Keratinocyte (primary cell): Measurements from ENCODE around the gene PTPDC1. TPM values are rescaled to one million over a fixed set of nuclear protein-coding genes. Genes with fewer than 3 reads are reported as not detected.

Experiments used
- DNase-seq: peaks from one replicate; pipeline ENCODE4 v3.0.0-alpha.2; 2011; ENCODE audit warnings: low read depth, missing footprints, low spot score
- FAIRE-seq: peaks from 2 replicates; lab custom pipeline; 2011; peaks lifted over from hg19 to GRCh38; lab: Jason Lieb, UNC
- H2AFZ ChIP-seq: 2 replicates; pipeline ENCODE4 v1.6.0; 2012; ENCODE audit warnings: low read length, control low read depth, inconsistent platforms; ENCODE audit not compliant: control insufficient read depth
- H3K27ac ChIP-seq: 2 replicates; pipeline ENCODE4 v1.5.1; 2011; ENCODE audit warnings: low read length; ENCODE audit not compliant: control insufficient read depth, insufficient read depth
- H3K27me3 ChIP-seq: 3 replicates; pipeline ENCODE4 v1.6.0; 2011; ENCODE audit warnings: low read length; ENCODE audit not compliant: control insufficient read depth, insufficient read depth; ENCODE audit errors: extremely low read depth
- H3K36me3 ChIP-seq, 2 experiments: 2 replicates in 1 of 2; 3 replicates in 1 of 2; pipeline ENCODE4 v1.5.1; 2011; ENCODE audit warnings: low read length in 2 of 2, mild to moderate bottlenecking in 1 of 2; ENCODE audit not compliant: control insufficient read depth in 2 of 2, insufficient read depth in 2 of 2; ENCODE audit errors: extremely low read depth in 1 of 2
- H3K4me1 ChIP-seq: 3 replicates; pipeline ENCODE4 v1.5.1; 2011; ENCODE audit warnings: low read length; ENCODE audit not compliant: control insufficient read depth, insufficient read depth; ENCODE audit errors: extremely low read depth
- H3K4me2 ChIP-seq: 3 replicates; pipeline ENCODE4 v1.6.0; 2011; ENCODE audit warnings: low read depth, low read length; ENCODE audit not compliant: control insufficient read depth, insufficient read depth; ENCODE audit errors: extremely low read depth
- H3K4me3 ChIP-seq, 3 experiments: fragments of 200-600 bp in 1 of 3; sonication (generic) in 1 of 3; 2 replicates in 2 of 3; 3 replicates in 1 of 3; pipeline ENCODE4 v1.5.1; 2011 to 2016; ENCODE audit warnings: low read length in 3 of 3, mild to moderate bottlenecking in 3 of 3, control low read depth in 2 of 3, inconsistent platforms in 1 of 3, low read depth in 1 of 3, mixed read lengths in 1 of 3, mixed run types in 1 of 3, moderate library complexity in 1 of 3; ENCODE audit not compliant: control insufficient read depth in 2 of 3, insufficient read depth in 2 of 3; ENCODE audit errors: extremely low read depth in 1 of 3
- H3K79me2 ChIP-seq: 2 replicates; pipeline ENCODE4 v1.6.0; 2012; ENCODE audit warnings: low read length; ENCODE audit not compliant: control insufficient read depth, insufficient read depth
- H3K9ac ChIP-seq: 3 replicates; pipeline ENCODE4 v1.6.0; 2011; ENCODE audit warnings: low read length; ENCODE audit not compliant: control insufficient read depth, insufficient read depth; ENCODE audit errors: extremely low read depth
- H3K9me1 ChIP-seq: 3 replicates; pipeline ENCODE4 v1.6.0; 2011; ENCODE audit warnings: low read length; ENCODE audit not compliant: control insufficient read depth, insufficient read depth; ENCODE audit errors: extremely low read depth
- H3K9me3 ChIP-seq: 2 replicates; pipeline ENCODE4 v1.5.1; 2012; ENCODE audit warnings: low read depth, low read length; ENCODE audit not compliant: control insufficient read depth
- H4K20me1 ChIP-seq: 3 replicates; pipeline ENCODE4 v1.6.0; 2011; ENCODE audit warnings: low read length; ENCODE audit not compliant: control insufficient read depth, insufficient read depth; ENCODE audit errors: extremely low read depth
- EZH2 ChIP-seq: IDR thresholded peaks from one replicate; pipeline ENCODE4 v1.6.1; 2012; ENCODE audit warnings: inconsistent platforms, mild to moderate bottlenecking, low read length, moderate library complexity
- dilution Hi-C: fragments of 300-500 bp; cut with MboI; formaldehyde crosslinking; loops from one replicate; pipeline ENCODE4 v1.7.0; 2020; ENCODE audit warnings: low sequenced_read_pairs; ENCODE audit not compliant: extremely low pct_ligation_motif_present
- polyA plus RNA-seq, 5 experiments: library from polyadenylated mRNA; depleted of rRNA in 3 of 5; stranded (reverse) in 3 of 5; stranded (forward) in 1 of 5; unstranded in 1 of 5; fragments of >200 nt; gene quantifications; 1 replicate in 1 of 5; 2 replicates in 3 of 5; 3 replicates in 1 of 5; pipeline versions ENCODE4 v1.2.1 to v1.2.3, GENCODE V29; 2011 to 2012; ENCODE audit warnings: missing spikeins in 2 of 5, low read depth in 1 of 5, low replicate concordance in 1 of 5
- TF ChIP-seq, protein P1 (sequence below), 3 experiments: IDR thresholded peaks in 1 of 3; conservative IDR thresholded peaks in 1 of 3; optimal IDR thresholded peaks in 1 of 3; 2 replicates in 2 of 3; 3 replicates in 1 of 3; pipeline versions ENCODE3 to v1.5.1; 2011; ENCODE audit warnings: low read length in 3 of 3, mild to moderate bottlenecking in 3 of 3, moderate library complexity in 2 of 3, control low read depth in 1 of 3, inconsistent platforms in 1 of 3; ENCODE audit not compliant: insufficient read depth in 2 of 3; ENCODE audit errors: extremely low read depth in 1 of 3

Gene PTPDC1
- polyA plus RNA-seq, 1 donor (not counting 4 experiments of a cell fraction or from before 2014, with no cell fraction given), result 8.2 TPM

DNA sequence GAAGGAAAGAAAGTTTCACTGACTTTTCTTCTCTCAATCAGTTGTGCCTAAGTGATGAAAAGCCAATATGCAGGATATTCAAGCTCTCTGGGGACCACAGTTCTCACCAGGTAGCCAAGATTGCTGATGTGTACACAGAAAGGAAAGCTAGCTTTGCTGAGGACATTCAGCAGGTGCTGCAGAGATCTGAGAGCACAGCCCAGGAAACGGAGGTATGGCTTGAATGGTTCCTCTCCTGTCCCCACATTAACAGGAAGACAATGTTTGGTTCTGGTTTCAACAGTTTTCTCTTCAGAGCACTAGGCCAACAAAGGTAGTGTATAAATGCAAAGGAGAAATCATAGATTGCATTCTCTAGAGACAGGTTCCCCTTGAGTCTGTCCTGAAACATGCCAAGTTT lies 69.6 kb downstream of the PTPDC1 start:
- TF ChIP-seq, protein P1, sequence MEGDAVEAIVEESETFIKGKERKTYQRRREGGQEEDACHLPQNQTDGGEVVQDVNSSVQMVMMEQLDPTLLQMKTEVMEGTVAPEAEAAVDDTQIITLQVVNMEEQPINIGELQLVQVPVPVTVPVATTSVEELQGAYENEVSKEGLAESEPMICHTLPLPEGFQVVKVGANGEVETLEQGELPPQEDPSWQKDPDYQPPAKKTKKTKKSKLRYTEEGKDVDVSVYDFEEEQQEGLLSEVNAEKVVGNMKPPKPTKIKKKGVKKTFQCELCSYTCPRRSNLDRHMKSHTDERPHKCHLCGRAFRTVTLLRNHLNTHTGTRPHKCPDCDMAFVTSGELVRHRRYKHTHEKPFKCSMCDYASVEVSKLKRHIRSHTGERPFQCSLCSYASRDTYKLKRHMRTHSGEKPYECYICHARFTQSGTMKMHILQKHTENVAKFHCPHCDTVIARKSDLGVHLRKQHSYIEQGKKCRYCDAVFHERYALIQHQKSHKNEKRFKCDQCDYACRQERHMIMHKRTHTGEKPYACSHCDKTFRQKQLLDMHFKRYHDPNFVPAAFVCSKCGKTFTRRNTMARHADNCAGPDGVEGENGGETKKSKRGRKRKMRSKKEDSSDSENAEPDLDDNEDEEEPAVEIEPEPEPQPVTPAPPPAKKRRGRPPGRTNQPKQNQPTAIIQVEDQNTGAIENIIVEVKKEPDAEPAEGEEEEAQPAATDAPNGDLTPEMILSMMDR (optimal IDR thresholded peaks at IDR 0.05 in 1 of 3, IDR thresholded peaks at IDR 0.05 in 1 of 3, conservative IDR thresholded peaks at IDR 0.05 in 1 of 3; ENCODE audit: extremely low read depth in 1 of 3, insufficient read depth in 2 of 3, low read length in 3 of 3), result no peak
- no peaks in the 10 kb centered on the region for H4K20me1 ChIP-seq
- H3K27me3 ChIP-seq, result no peaks in the 10 kb centered on the region
- dilution Hi-C loops, result no loop called here
- no peaks in the 10 kb centered on the region for H3K9me1 ChIP-seq
- no peak overlapping the region for H2AFZ ChIP-seq
- no peak overlapping the region for H3K4me3 ChIP-seq
- H3K4me2 ChIP-seq, result no peak overlapping the region
- H3K4me1 ChIP-seq, result peaks cover 8% of the 10 kb centered on the region
- no peaks in the 10 kb centered on the region for H3K36me3 ChIP-seq
- no peak for DNase-seq
- H3K79me2 ChIP-seq, result no peaks in the 10 kb centered on the region
- no peak overlapping the region for H3K27ac ChIP-seq
- H3K9ac ChIP-seq, result no peak overlapping the region
- no peak for FAIRE-seq
- H3K9me3 ChIP-seq, result no peaks in the 10 kb centered on the region

GRCh38 chr9:94156348-94157049 lies 72.2 kb downstream of the PTPDC1 start:
- Histone ChIP-seq H3K9ac (no peak overlapping the region), H3K4me2 (peak overlapping the region; percentile 33), H3K79me2 (no peaks in the 10 kb centered on the region), H3K27me3 (no peaks in the 10 kb centered on the region), H2AFZ (peak overlapping the region; percentile 0), H3K36me3 (no peaks in the 10 kb centered on the region), H3K27ac (no peak overlapping the region), H3K9me3 (no peaks in the 10 kb centered on the region), H4K20me1 (no peaks in the 10 kb centered on the region), H3K9me1 (no peaks in the 10 kb centered on the region), H3K4me1 (peaks cover 8% of the 10 kb centered on the region), H3K4me3 (no peak overlapping the region)
- DNase-seq, result no peak
- dilution Hi-C loops, result no loop called here
- TF ChIP-seq EZH2, result no peak
- TF ChIP-seq, protein P1 (optimal IDR thresholded peaks at IDR 0.05 in 1 of 3, IDR thresholded peaks at IDR 0.05 in 1 of 3, conservative IDR thresholded peaks at IDR 0.05 in 1 of 3; ENCODE audit: extremely low read depth in 1 of 3, insufficient read depth in 2 of 3, low read length in 3 of 3), result no peak
- FAIRE-seq, result no peak
